Upper lobe of left lung (tissue), 4 donors: ENCODE measurements around the gene PNPLA2.

Experiments used
- EP300 ChIP-seq, 4 donors: sonication (generic); formaldehyde crosslinking; IDR thresholded peaks; one replicate each; pipeline ENCODE4 v1.5.1; 2017; ENCODE audit warnings: antibody characterized with exemption in 4 of 4, control low read depth in 2 of 4
- POLR2AphosphoS5 ChIP-seq, 2 donors: sonication (generic); formaldehyde crosslinking; IDR thresholded peaks; one replicate each; pipeline ENCODE4 v1.5.1; 2017; ENCODE audit warnings: antibody characterized with exemption in 2 of 2
- TF ChIP-seq, protein P1 (sequence below), 6 experiments: fragments of 450-650 bp in 4 of 6; fragments of 200-600 bp in 2 of 6; sonication (generic) in 2 of 6; IDR thresholded peaks; one replicate each; pipeline ENCODE4 v1.5.1; 2016 to 2019; ENCODE audit warnings: antibody characterized with exemption in 6 of 6

DNA sequence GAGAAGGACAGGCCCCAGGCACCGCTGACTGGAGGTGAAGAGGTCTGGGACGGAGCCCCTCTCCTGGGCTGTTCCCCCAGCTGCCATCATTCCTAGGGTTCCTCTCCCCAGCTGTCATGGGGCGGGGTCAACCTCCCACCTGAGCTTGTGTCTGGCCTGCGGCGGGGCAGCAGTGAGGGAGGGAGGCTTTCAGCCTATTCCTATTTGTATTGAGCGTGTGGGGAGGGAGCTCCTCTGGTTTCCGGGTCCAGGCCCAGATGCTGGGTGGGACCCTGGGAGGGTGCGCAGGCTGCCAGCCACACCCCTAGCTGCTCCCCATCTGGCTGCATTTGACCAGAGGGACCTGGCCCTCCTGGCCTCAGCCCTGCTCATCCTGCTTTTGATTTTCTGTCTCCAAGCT is 37.7 kb downstream of the PNPLA2 start:
- TF ChIP-seq, protein P1, sequence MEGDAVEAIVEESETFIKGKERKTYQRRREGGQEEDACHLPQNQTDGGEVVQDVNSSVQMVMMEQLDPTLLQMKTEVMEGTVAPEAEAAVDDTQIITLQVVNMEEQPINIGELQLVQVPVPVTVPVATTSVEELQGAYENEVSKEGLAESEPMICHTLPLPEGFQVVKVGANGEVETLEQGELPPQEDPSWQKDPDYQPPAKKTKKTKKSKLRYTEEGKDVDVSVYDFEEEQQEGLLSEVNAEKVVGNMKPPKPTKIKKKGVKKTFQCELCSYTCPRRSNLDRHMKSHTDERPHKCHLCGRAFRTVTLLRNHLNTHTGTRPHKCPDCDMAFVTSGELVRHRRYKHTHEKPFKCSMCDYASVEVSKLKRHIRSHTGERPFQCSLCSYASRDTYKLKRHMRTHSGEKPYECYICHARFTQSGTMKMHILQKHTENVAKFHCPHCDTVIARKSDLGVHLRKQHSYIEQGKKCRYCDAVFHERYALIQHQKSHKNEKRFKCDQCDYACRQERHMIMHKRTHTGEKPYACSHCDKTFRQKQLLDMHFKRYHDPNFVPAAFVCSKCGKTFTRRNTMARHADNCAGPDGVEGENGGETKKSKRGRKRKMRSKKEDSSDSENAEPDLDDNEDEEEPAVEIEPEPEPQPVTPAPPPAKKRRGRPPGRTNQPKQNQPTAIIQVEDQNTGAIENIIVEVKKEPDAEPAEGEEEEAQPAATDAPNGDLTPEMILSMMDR (IDR thresholded peaks at IDR 0.05): no peak
- TF ChIP-seq EP300 (IDR thresholded peaks at IDR 0.05) (no peak), POLR2AphosphoS5 (IDR thresholded peaks at IDR 0.05) (no peak)
